NCI-H460 (cell line): ENCODE measurements around the gene CCDC3. TPM values are rescaled to one million over a fixed set of nuclear protein-coding genes. Genes with fewer than 3 reads are reported as not detected.

Source experiments
- DNase-seq: peaks from one replicate; pipeline ENCODE4 v3.0.0-alpha.2; 2016; ENCODE audit warnings: low read depth; ENCODE audit errors: extremely low read depth
- small RNA-seq, 2 experiments: library from RNA; depleted of rRNA; stranded (forward); fragments of <200 nt; gene quantifications; one replicate each; pipeline ENCODE3, GENCODE V24; 2014
- total RNA-seq: library from RNA; depleted of rRNA; stranded (reverse); fragments of >200 nt; shearing (Covaris generic); gene quantifications from 2 replicates; pipeline ENCODE4 v1.2.3, GENCODE V29; 2014; rRNA removed

Gene CCDC3
- total RNA-seq, 1 experiment from 2014 or later: 0.02 TPM

- no peak for DNase-seq
Observed at GRCh38 chr10:12847361-12847975, 154.0 kb downstream of the CCDC3 start.

GRCh38 chr10:12846718-12847117 is 154.8 kb downstream of the CCDC3 start:
- no peak for DNase-seq

Small RNAs within 50 kb of the gene (small RNA-seq; reads per million reads assigned to genes)
- 0 reads per million in 2 experiments for gene RNA5SP300

Other genes with a start within 250 kb of the CCDC3 start
- 13.2 and 13.3 TPM in 2 replicates for gene OPTN, start 98.5 kb upstream of the CCDC3 start, total RNA-seq
- 9.8 and 10.1 TPM in 2 replicates for gene MCM10, start 159.8 kb upstream of the CCDC3 start, total RNA-seq
- not detected in 2 replicates for gene UCMA, start 232.7 kb upstream of the CCDC3 start, total RNA-seq